Measurements from ENCODE around the gene MSRB1.

DNA sequence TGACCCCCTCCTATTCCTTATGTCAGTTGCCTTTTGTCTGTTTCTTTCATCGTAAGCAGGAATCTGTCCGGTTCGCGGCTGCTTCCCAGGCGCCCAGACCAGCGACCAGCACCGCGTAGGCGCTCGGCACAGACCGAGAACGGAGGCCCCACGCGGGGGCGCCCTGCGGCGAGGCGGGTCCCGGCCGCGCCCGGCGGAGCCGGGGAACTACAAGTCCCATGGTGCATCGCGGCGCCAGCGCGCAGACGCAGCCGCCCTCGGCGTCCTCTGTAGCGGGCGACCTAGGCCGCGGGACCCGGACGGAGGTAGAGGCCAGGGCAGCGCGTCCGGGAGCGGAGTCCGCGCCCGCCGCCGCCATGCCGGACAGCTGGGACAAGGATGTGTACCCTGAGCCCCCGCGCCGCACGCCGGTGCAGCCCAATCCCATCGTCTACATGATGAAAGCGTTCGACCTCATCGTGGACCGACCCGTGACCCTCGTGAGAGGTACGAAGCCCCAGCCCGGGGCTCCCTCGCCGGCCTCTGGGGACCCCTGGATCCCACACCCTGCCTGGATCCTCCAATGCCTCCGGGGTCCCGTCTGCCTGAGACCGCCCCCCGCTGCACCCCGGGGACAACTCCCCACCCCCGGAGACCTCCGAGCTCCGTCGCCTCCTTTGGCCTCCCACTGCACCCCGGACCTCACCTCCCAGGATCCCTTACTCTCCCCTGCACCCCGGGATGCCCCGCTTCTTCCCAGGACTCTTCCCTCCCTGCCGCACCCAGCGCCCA lies 16.5 kb upstream of the MSRB1 start, which contains the start of gene NDUFB10:
- TF ChIP-seq, protein P1, sequence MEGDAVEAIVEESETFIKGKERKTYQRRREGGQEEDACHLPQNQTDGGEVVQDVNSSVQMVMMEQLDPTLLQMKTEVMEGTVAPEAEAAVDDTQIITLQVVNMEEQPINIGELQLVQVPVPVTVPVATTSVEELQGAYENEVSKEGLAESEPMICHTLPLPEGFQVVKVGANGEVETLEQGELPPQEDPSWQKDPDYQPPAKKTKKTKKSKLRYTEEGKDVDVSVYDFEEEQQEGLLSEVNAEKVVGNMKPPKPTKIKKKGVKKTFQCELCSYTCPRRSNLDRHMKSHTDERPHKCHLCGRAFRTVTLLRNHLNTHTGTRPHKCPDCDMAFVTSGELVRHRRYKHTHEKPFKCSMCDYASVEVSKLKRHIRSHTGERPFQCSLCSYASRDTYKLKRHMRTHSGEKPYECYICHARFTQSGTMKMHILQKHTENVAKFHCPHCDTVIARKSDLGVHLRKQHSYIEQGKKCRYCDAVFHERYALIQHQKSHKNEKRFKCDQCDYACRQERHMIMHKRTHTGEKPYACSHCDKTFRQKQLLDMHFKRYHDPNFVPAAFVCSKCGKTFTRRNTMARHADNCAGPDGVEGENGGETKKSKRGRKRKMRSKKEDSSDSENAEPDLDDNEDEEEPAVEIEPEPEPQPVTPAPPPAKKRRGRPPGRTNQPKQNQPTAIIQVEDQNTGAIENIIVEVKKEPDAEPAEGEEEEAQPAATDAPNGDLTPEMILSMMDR (IDR thresholded peaks at IDR 0.05; ENCODE audit: low read depth, low read length, poor library complexity, severe bottlenecking) = peak; percentile 91
- TF ChIP-seq EZH2phosphoT487 (IDR thresholded peaks at IDR 0.05; ENCODE audit: borderline replicate concordance, low read length) = no peak

Data from DOHH2 (cell line).